ENCODE results near the gene MCHR1.

The MCHR1 gene

DNA sequence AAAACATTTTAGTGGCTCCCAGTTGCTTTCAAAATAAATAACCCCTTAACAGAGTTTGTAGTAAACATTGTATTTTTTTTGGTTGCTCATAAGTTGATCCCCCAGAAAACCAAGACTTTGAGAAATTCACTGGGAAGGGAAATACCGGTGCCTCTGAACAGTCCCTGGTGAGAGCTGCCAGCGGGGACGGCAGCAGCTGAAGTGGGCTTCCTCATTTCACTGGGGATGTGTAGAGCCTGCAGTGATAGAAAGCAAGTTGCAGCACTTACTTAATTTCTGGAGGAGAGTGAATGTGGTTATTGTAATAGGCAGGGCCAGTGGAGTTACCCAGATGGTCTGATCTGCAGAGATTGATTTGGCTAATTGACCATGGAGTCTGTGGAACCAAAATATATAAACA is 18.6 kb upstream of the MCHR1 start:
- Histone ChIP-seq H3K4me3 (no peak overlapping the region), H3K27ac (no peak overlapping the region)
- no peak for DNase-seq (ENCODE audit: low spot score)
- TF ChIP-seq, protein P1, sequence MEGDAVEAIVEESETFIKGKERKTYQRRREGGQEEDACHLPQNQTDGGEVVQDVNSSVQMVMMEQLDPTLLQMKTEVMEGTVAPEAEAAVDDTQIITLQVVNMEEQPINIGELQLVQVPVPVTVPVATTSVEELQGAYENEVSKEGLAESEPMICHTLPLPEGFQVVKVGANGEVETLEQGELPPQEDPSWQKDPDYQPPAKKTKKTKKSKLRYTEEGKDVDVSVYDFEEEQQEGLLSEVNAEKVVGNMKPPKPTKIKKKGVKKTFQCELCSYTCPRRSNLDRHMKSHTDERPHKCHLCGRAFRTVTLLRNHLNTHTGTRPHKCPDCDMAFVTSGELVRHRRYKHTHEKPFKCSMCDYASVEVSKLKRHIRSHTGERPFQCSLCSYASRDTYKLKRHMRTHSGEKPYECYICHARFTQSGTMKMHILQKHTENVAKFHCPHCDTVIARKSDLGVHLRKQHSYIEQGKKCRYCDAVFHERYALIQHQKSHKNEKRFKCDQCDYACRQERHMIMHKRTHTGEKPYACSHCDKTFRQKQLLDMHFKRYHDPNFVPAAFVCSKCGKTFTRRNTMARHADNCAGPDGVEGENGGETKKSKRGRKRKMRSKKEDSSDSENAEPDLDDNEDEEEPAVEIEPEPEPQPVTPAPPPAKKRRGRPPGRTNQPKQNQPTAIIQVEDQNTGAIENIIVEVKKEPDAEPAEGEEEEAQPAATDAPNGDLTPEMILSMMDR (IDR thresholded peaks at IDR 0.05) = no peak

DNA sequence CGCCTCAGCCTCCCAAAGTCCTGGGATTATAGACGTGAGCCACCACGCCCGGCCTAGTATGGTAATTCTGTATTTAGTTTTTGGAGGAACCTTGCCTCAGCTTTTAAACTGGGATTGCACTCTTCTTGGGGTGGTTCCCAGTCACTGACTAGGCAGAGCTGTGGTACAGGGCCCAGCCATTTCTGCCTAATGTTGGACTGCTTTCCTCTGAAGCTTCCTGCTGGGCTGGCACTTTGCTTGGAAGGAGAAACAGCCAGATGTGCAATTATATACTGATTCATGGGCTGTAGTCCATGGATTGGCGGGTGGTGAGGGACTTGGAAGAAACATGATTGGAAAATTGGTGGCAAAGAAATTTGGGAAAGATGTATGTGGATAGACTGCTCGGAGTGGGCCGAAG is 17.6 kb upstream of the MCHR1 start:
- H3K4me3 ChIP-seq = no peak overlapping the region
- TF ChIP-seq, protein P1 (IDR thresholded peaks at IDR 0.05) = no peak
- H3K27ac ChIP-seq = no peak overlapping the region
- DNase-seq (ENCODE audit: low spot score) = no peak

DNA sequence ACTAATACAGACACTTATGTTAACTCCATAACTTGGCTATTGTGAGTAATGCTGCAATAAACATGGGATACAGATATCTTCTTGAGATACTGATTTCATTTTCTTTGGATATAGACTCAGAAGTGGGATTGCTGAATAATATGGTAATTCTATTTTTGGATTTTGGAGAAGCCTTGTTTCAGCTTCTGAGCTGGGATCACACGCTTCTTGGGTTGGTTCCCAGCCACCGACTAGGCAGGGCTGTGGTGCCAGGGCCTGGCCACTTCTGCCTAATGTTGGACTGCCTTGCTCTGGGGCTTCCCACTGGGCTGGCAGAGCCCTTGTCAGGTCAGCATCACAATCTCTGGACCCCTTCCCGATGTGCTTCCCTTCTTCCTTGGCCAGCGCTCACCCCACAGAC is 14.0 kb upstream of the MCHR1 start:
- H3K27ac ChIP-seq = peak overlapping the region; percentile 78 to 86
- DNase-seq (ENCODE audit: low spot score) = no peak
- TF ChIP-seq, protein P1 (IDR thresholded peaks at IDR 0.05) = no peak
- no peak overlapping the region for H3K4me3 ChIP-seq

DNA sequence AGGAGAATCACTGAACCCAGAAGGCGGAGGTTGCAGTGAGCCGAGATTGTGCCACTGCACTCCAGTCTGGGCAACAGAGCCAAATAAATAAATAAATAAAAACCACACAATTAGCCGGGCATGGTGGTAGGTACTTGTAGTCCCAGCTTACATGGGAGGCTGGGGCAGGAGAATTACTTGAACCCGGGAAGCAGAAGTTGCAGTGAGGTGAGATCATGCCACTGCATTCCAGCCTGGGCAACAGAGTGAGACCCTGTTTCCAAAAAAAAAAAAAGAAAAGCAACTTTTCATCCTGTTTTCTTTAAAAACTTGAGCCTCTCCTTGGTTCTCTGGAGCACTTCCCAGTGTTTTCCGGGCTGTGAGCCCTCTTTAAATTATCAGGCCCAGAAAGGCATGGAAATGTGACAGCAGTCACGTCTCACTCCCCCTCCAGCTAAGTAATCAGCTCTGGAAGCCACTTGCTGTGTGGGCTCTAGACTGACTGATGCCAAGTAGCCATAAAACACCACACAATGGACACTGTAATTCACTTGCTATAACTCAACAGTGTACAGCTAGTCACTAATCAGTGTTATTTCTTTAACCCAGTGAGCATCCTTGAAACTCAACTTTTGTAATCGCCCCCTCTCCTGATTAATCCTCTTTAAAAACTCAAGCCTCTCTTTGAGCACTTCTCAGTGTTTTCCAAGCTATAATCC is 13.0 kb upstream of the MCHR1 start:
- Histone ChIP-seq H3K4me3 (no peak overlapping the region), H3K27ac (peak overlapping the region; percentile 78 to 86)
- DNase-seq (ENCODE audit: low spot score) = no peak
- TF ChIP-seq, protein P1 (IDR thresholded peaks at IDR 0.05) = no peak

DNA sequence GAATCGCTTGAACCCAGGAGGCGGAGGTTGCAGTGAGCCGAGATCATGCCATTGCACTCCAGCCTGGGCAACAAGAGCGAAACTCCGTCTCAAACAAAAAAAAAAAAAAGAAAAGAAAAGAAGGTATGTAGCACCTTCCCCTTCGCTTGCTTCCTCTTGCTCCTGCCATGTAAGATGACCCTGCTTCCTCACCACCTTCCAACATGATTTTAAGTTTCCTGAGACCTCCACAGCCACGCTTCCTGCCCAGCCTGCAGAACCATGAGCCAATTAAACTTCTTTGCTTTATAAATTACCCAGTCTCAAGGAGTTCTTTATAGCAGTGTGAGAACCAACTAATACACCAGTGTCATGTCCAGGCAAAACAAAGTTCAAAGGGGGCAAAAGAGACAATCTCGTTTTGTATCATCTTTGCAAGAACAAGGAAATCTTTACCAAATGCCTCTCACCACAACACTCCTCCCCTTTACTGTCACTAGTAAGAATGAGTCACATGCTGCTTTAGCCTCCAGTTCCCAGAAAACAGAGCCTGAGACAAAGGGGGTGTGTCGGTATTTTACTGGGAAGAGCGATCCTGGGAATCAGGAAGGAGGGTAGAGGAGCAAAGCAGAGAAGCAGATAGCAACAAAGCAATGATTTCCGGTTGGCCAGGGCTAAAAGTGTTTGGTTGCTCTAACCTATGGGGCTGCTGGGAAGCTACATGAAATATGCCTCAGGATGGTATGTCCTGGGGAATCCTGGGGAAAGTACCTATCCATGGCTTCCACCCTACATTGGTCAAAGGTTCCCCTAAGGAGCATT is 10.5 kb upstream of the MCHR1 start:
- peak overlapping the region in 1 of 2 donors; percentile 3 for H3K27ac ChIP-seq

DNA sequence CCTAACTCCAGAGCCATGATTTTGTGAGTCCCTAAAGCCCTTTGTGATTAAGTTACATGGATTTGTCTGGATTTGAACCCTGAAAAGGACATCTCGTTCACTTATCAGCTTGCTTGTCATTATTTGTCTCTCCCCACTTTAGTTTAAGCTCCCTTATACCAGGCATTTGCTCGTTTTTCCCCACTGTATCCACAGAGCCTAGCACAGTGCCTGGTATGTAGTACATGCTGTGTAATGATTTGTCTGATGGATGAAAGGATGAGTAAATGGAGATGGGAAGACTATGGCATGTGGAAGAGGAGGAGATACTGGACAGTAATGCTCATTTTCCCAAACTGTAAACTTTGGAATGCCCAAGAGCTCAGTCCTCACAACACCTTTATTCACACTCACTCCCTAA is 9.2 kb upstream of the MCHR1 start:
- no peak for DNase-seq (ENCODE audit: low spot score)
- H3K27ac ChIP-seq = peak overlapping the region in 1 of 2 donors; percentile 3
- TF ChIP-seq, protein P1 (IDR thresholded peaks at IDR 0.05) = no peak

More for the DNA sequence above, 10.5 kb upstream of the MCHR1 start:
- no peak for DNase-seq (ENCODE audit: low spot score)
- no peak overlapping the region for H3K4me3 ChIP-seq
- TF ChIP-seq, protein P1 (IDR thresholded peaks at IDR 0.05) = no peak

More for the DNA sequence above, 9.2 kb upstream of the MCHR1 start:
- no peak overlapping the region for H3K4me3 ChIP-seq

All from coronary artery (tissue), 2 donors.